Chondrocyte (in vitro differentiated cells): ENCODE data around the gene RABGAP1L. TPM values are rescaled to one million over a fixed set of nuclear protein-coding genes. Genes with fewer than 3 reads are reported as not detected.

Experiments used
- DNase-seq: peaks from one replicate; pipeline ENCODE4 v3.0.0; 2021; ENCODE audit warnings: mixed read lengths, low spot score
- H3K27ac Mint-ChIP-seq: one replicate; pipeline ENCODE4 v1.8.0; 2021; ENCODE audit warnings: mild to moderate bottlenecking, moderate library complexity, mixed read lengths; ENCODE audit not compliant: unreplicated experiment
- H3K27me3 Mint-ChIP-seq: 2 replicates; pipeline ENCODE4 v1.8.0; 2021; ENCODE audit warnings: low read depth, mixed read lengths
- H3K36me3 Mint-ChIP-seq: 2 replicates; pipeline ENCODE4 v1.8.0; 2021; ENCODE audit warnings: low read depth, mixed read lengths
- H3K4me1 Mint-ChIP-seq: 2 replicates; pipeline ENCODE4 v1.8.0; 2021; ENCODE audit warnings: low read depth, mild to moderate bottlenecking, mixed read lengths
- H3K4me3 Mint-ChIP-seq: one replicate; pipeline ENCODE4 v1.8.0; 2021; ENCODE audit warnings: mild to moderate bottlenecking, moderate library complexity, mixed read lengths; ENCODE audit not compliant: unreplicated experiment
- H3K9me3 Mint-ChIP-seq: 2 replicates; pipeline ENCODE4 v1.8.0; 2021; ENCODE audit warnings: low read depth, mixed read lengths
- CTCF ChIP-seq: fragments of 200-600 bp; sonication (generic); IDR thresholded peaks from 2 replicates; pipeline ENCODE4 v1.5.0; 2021; ENCODE audit warnings: antibody characterized with exemption, mild to moderate bottlenecking, moderate library complexity
- total RNA-seq: library from RNA; stranded (reverse); gene quantifications from 3 replicates; pipeline ENCODE4 v1.2.1, GENCODE V29; 2021

The RABGAP1L gene
- total RNA-seq, 1 donor from 2014 or later: 27.1 TPM

GRCh38 chr1:174397261-174397660 is 237.9 kb downstream of the RABGAP1L start:
- H3K9me3 Mint-ChIP-seq: peaks cover 6% of the 10 kb centered on the region
- H3K4me3 Mint-ChIP-seq: no peak overlapping the region
- peaks cover 7% of the 10 kb centered on the region for H3K36me3 Mint-ChIP-seq
- no peak for DNase-seq
- no peaks in the 10 kb centered on the region for H3K27me3 Mint-ChIP-seq
- TF ChIP-seq CTCF: no peak
- H3K4me1 Mint-ChIP-seq: no peaks in the 10 kb centered on the region
- no peak overlapping the region for H3K27ac Mint-ChIP-seq

- no peak for TF ChIP-seq CTCF
- no peak overlapping the region for H3K27ac Mint-ChIP-seq
- peaks cover 6% of the 10 kb centered on the region for H3K9me3 Mint-ChIP-seq
- peaks cover 7% of the 10 kb centered on the region for H3K36me3 Mint-ChIP-seq
- H3K4me3 Mint-ChIP-seq: no peak overlapping the region
- no peaks in the 10 kb centered on the region for H3K27me3 Mint-ChIP-seq
- no peak for DNase-seq
- no peaks in the 10 kb centered on the region for H3K4me1 Mint-ChIP-seq
Observed at GRCh38 chr1:174398246-174398645, 238.9 kb downstream of the RABGAP1L start.

- Mint-ChIP-seq H3K4me3 (no peak overlapping the region), H3K27ac (no peak overlapping the region), H3K36me3 (peaks cover 2% of the 10 kb centered on the region), H3K9me3 (no peaks in the 10 kb centered on the region), H3K27me3 (no peaks in the 10 kb centered on the region), H3K4me1 (no peaks in the 10 kb centered on the region)
- no peak for DNase-seq
- no peak for TF ChIP-seq CTCF
Observed at GRCh38 chr1:174399211-174399610, 239.9 kb downstream of the RABGAP1L start.

GRCh38 chr1:174401075-174401474 is 241.8 kb downstream of the RABGAP1L start:
- Mint-ChIP-seq H3K4me1 (no peaks in the 10 kb centered on the region), H3K27ac (no peak overlapping the region), H3K4me3 (no peak overlapping the region), H3K9me3 (no peaks in the 10 kb centered on the region), H3K36me3 (peaks cover 2% of the 10 kb centered on the region), H3K27me3 (no peaks in the 10 kb centered on the region)
- DNase-seq: no peak
- no peak for TF ChIP-seq CTCF

GRCh38 chr1:174405219-174405618 is 245.9 kb downstream of the RABGAP1L start:
- Mint-ChIP-seq H3K27ac (no peak overlapping the region), H3K9me3 (no peaks in the 10 kb centered on the region), H3K4me1 (no peaks in the 10 kb centered on the region), H3K36me3 (no peaks in the 10 kb centered on the region), H3K27me3 (no peaks in the 10 kb centered on the region), H3K4me3 (no peak overlapping the region)
- no peak for DNase-seq
- no peak for TF ChIP-seq CTCF
